GM18870 (cell line): ENCODE data around the gene CASQ2.
"Not testable (repeated sequence)": the region's sequence is repeated elsewhere in the genome, so short reads cannot be mapped to it uniquely, and the experiment has no call there.

Source experiments
- ATAC-seq: cut with Tn5 transposase; IDR thresholded peaks from one replicate; pipeline ENCODE4 v1.9.1; 2021; ENCODE audit warnings: moderate library complexity; ENCODE audit not compliant: unreplicated experiment

Gene CASQ2

GRCh38 chr1:115781343-115781742, 12.8 kb upstream of the CASQ2 start:
- ATAC-seq, result no peak

- ATAC-seq, result not testable (repeated sequence)
Measured at GRCh38 chr1:115780655-115781054, 12.1 kb upstream of the CASQ2 start.

DNA sequence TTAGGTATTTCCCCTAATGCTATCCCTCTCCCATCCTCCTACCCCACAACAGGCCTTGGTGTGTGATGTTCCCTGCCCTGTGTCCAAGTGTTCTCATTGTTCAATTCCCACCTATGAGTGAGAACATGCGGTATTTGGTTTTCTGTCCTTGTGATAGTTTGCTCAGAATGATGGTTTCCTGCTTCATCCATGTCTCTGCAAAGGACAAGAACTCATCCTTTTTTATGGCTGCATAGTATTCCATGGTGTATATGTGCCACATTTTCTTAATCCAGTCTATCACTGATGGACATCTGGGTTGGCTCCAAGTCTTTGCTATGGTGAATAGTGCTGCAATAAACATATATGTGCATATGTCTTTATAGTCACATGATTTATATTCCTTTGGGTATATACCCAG, 10.6 kb upstream of the CASQ2 start:
- ATAC-seq, result not testable (repeated sequence)

DNA sequence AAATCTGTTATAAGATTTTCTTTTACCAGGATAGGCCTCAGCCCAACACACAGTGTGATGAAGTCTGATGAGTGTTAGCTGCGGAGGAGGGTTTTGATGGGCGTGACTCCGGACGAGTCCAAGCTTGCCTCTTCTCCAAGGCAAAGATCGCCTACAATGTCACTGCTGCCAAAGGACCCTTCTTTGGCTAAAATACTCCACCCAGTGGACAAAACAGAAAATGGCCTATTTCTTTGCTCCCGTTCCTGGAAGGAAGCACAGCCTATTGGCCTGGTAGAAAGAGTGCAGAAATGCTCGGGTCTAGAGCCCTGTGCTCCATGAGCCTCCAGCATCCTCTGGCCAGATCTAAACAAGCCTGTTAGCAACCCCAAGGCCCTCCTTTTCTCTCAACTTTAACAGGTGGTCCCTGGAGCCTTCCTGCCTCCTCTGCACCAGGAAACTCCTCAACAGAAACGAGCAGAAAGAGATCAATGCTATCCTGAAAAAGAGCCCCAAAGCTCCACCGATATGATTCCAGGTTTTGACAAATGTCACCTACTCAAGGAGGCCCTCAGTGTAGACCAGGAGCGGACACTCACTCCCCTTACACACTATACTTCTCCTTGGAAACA, 3.4 kb upstream of the CASQ2 start:
- ATAC-seq, result peak; percentile 85

DNA sequence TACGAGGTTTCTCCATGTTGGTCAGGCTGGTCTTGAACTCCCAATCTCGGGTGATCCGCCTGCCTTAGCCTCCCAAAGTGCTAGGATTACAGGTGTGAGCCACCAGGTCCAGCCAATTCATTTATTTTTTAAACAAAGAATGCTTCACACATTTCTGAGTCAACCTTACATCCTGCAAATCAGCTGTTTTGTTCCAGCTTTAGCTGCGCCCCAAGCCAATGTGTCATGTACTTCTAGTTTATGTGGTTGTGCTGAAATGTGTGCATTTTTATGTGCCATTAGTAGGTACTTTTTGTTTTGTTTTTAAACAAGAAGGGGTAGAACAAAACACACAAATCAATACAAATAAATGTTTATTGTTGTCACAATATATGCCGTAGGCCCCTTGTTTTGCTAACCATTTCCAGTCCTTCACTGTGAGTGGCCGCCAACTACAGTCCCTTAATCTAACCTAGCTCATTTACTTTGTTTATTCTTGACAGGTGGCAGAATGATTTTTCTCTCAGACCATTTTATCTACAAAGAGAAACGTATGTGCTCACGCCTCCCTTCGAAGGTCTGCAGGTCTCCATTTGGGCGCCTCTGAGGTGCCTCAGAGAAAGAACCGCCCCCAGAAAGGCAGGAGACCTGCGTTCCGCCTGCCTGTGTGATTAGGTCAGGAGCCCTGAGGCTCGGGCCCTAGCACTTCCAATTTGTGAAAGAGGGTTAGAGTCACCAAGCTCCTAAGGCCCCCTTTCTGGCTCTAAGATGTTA, 2.8 kb upstream of the CASQ2 start:
- peak; percentile 33 for ATAC-seq

DNA sequence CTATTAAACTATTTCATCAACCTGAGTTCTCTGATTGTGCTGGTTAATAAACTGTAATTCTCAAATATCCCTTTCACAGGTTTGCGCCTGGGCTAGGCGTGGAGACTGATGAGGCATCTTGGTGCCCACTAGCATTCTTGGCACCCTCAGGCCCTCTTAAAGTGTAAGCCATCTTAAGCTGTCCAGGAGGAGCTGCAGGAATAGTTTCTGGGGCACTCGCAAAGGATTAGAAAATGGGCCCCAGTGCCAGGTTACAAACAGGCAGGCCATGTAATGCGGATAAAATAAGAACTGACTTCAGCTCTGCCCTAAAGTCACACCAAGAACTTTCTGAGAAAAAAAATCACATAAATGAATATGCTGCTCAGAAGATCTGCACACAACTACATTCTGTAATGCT, 1.1 kb downstream of the CASQ2 start:
- ATAC-seq, result no peak

GRCh38 chr1:115765091-115765490, 3.4 kb downstream of the CASQ2 start:
- no peak for ATAC-seq

DNA sequence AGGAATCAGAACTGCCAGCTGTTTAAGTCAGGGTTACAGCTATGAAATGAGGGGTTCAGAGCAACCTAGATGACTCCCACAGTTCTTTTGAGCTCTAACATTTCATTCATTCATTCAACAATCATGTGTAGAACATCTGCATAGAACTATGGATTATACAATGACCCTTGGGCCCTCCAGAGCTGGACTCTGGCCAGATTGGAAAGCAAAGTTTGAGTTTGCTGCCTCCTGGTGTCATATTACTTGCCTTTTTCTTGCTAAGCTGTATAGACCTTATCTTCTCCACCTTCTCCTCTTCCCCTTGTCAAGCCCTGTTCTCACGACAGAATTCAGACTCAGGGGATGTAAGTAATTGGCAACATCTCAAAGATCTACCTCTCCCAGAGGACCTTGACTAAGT, 4.0 kb downstream of the CASQ2 start:
- no peak for ATAC-seq

GRCh38 chr1:115762779-115763178, 5.7 kb downstream of the CASQ2 start:
- ATAC-seq, result no peak

DNA sequence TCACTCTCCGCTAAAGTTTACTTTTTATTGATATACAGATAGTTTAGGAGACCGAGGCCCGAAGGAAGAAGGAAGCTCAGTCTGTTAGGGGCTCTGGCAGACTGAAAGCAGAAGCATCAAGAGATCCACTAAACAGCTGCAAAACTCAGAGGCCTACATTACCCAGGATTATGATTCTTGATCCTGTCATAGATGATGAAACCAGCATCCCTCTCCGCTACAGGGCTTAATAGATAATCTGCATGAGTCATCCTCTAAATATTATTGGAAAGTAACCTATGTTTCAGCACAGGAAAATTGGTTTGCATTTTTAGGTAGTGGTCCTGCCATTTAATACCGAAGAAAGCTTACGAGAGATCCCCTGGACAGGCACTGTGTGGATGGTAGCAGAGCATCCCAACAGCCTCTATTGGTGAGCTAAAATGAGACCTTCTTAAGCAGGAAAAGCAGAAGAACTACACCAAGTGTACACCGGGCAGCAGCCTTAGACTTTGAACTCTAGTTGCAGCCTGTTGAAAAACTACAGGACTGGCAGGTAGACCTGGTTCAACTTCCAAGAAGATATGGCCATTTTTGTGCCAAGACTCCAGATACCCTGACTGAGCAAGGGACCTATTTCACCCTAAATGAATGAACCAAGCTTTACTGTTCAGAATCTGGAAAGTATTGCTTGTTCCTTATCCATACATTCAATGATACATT, 6.8 kb downstream of the CASQ2 start:
- ATAC-seq, result no peak

DNA sequence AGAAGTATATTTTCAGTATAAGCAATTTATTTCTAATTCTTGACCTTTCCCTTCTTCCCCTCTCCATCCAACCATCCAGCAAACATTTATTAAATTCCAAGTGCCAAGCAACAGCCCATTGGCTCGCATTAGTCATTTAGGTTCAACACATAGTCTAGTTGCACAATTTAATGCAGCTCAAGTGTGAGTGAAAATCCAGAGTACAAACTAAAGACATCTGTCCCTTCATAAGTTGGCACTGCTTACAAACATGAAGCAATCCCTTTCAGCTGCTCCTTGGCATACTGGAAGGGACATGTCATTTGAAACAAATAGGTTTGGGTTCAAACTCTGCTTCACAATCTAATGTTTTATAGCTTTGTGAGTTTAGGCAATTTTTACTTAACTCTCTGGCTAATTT, 10.7 kb downstream of the CASQ2 start:
- no peak for ATAC-seq

DNA sequence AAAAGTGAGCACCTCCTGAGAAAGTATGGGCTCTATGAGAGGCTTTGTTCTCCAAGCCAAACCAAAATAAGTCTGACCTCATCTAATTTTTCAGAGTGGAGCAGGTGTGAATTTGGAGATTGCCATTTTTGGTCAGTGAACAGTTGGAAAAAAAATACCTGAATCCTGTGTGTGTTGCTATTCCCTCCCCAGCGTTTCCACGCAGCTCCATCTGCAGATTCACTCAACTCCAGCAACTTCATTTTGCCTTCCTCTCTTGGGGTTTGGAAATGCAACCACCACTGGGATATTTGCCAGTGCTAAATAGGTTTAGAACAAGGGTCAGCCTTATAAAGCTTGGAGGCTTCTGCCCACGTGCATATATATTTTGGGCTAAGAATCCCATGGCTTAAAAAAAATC, 11.2 kb downstream of the CASQ2 start:
- ATAC-seq, result no peak

DNA sequence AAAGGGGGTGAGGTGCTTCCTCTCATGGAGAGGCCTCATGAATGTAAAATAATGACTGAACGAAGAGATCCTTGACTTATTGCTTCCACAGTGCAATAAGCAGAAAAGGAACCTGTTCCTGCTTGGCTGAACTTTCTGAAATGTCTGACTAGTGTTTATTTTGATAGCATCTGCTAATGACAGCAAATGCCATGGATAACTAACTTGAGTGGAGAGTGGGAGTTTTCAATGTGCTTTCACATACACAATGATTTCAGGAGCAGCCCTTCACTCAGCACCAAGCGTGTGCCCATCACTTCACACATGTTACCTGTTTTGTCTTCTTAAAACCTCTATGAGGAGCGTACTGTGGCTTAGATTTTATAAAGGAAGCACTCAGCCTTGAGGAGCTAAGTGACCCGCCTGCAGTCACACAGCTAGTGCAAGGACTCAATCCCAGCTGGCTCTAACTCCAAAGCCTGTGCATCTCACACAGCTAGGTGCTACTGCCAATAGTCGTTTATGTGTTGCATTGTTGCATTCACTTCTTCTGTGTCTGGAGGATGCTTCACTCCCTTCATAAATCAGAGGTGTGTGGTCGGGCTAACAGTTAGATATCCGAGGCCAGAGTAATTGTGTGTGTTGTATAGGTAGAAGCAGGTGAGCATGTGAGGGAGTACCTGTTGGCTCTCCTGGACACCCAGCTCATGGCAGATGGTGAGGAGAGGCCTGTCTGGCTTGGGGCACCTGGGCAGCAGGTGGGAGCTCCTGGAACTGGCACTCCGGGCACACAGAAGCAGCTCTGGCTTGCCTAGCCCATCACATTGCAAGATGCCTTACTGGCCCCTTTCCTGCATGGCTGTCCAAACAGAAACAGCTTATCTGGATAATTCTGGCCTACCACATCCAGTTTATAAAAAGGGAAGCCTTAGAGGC, 12.8 kb downstream of the CASQ2 start:
- no peak for ATAC-seq

GRCh38 chr1:115753830-115754229, 14.7 kb downstream of the CASQ2 start:
- ATAC-seq, result no peak

DNA sequence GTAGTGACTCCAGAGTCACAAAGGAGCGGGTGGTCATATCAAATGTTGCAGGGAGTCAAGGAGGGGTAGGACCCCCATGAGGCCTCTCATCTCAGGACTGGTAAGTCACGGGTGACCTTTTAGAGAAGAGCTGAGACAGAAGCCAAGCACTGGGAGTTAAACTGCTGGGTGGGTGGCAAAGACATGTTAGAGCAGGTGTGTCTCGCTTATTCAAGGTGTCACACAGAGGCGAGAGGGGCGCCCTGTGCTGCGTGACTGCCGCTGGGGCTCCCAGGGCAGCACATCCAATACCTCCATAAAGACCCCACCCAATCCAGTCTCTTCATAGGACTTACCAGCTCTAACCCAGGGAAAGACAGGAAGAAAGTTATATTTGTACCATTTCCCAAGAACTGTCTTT, 15.2 kb downstream of the CASQ2 start:
- ATAC-seq, result no peak

GRCh38 chr1:115748401-115749150, 19.9 kb downstream of the CASQ2 start:
- ATAC-seq, result no peak

GRCh38 chr1:115746021-115746690, 22.4 kb downstream of the CASQ2 start:
- ATAC-seq, result no peak

DNA sequence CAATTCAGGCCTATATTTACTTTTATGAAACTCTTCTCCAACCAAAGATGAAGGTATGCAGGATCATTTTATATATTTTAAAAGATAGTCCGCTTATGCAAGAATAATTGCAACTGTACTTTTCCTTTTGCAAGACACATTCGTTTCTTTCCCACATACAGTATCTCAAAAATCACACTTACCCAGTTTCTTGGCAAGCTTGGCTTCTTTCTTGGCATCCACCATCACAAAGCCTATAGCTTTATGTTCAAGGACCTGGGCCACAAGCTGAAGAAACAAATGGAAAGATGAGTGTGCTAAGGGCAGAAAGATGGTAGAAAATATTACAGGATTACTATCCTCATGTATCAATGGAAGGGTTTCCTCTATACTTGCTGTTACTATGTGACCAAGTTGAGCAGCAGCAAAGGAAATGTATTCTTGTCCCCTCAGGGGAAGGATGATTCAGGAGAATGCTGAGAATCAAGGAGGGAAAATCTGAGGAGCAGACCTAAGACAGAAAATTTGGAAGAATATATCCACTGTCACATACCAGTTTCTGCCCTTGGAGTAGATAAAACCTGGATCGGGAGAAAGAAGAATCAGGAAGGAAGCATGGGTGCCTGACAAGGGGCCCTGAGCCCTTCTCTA, 23.8 kb downstream of the CASQ2 start:
- no peak for ATAC-seq

- no peak for ATAC-seq
Measured at GRCh38 chr1:115740811-115741210, 27.7 kb downstream of the CASQ2 start.
